H1 (cell line): ENCODE measurements around the gene RAD9A. TPM values are rescaled to one million over a fixed set of nuclear protein-coding genes. Genes with fewer than 3 reads are reported as not detected.

Source experiments
- ASH2L ChIP-seq: fragments of 200-600, 300-600 bp; sonication (generic); IDR thresholded peaks from one replicate; pipeline ENCODE4 v1.7.1; 2017; ENCODE audit warnings: low read length
- JUN ChIP-seq: IDR thresholded peaks from 2 replicates; pipeline ENCODE4 v1.6.1; 2011; ENCODE audit warnings: low read depth, mild to moderate bottlenecking, improper control_type of control experiment, low read length
- KDM1A ChIP-seq: fragments of 200-600, 300-600 bp; sonication (generic); IDR thresholded peaks from 2 replicates; pipeline ENCODE4 v1.7.1; 2016; ENCODE audit warnings: mild to moderate bottlenecking, low read length, borderline replicate concordance
- NRF1 ChIP-seq: IDR thresholded peaks from 2 replicates; pipeline ENCODE4 v1.6.1; 2011; ENCODE audit warnings: mild to moderate bottlenecking, low read depth, low read length, improper control_type of control experiment
- SRF ChIP-seq: IDR thresholded peaks from 2 replicates; pipeline ENCODE4 v1.6.1; 2011; ENCODE audit warnings: mild to moderate bottlenecking, low read depth, low read length, moderate library complexity
- SUZ12 ChIP-seq: fragments of 200-600 bp; sonication (generic); IDR thresholded peaks from 2 replicates; pipeline ENCODE4 v1.6.1; 2012; ENCODE audit warnings: mild to moderate bottlenecking, inconsistent platforms, low read length, moderate library complexity, mixed read lengths
- ZNF274 ChIP-seq: IDR thresholded peaks from 2 replicates; pipeline ENCODE4 v1.7.0; 2012; ENCODE audit warnings: low read length, borderline replicate concordance; ENCODE audit errors: extremely low read depth
- polyA plus RNA-seq, 7 experiments: library from polyadenylated mRNA; depleted of rRNA in 3 of 7; stranded (reverse) in 5 of 7; unstranded in 2 of 7; fragments of >200 nt in 5 of 7; fragments of 200-250 nt in 2 of 7; gene quantifications; 1 replicate in 5 of 7; 2 replicates in 1 of 7; 4 replicates in 1 of 7; pipeline versions ENCODE4 v1.2.1 to v1.2.3, GENCODE V29; 2011 to 2013; ENCODE audit warnings: missing spikeins in 2 of 7, mixed read lengths in 2 of 7
- total RNA-seq: library from RNA; stranded (reverse); fragmentation: NEBNext Ultra II Directional; extraction: Animal tissue kit (Norgen Biotek cat#: 25700); gene quantifications from 2 replicates; pipeline ENCODE4 v1.2.1, GENCODE V29; 2021
- TF ChIP-seq, protein P1 (sequence below): fragments of 300-600 bp; sonication (generic); IDR thresholded peaks from 2 replicates; pipeline ENCODE4 v1.7.1; 2012; ENCODE audit warnings: low read length, moderate library complexity, mild to moderate bottlenecking, inconsistent platforms; ENCODE audit not compliant: insufficient replicate concordance

The RAD9A gene
- total and polyA plus RNA-seq, 2 of the 8 experiments (the other 6 are each of a cell fraction or from before 2014, with no cell fraction given): 22.2 to 25.5 TPM

GRCh38 chr11:67418476-67419281, 26.9 kb downstream of the RAD9A start (continued):
- TF ChIP-seq, protein P1, sequence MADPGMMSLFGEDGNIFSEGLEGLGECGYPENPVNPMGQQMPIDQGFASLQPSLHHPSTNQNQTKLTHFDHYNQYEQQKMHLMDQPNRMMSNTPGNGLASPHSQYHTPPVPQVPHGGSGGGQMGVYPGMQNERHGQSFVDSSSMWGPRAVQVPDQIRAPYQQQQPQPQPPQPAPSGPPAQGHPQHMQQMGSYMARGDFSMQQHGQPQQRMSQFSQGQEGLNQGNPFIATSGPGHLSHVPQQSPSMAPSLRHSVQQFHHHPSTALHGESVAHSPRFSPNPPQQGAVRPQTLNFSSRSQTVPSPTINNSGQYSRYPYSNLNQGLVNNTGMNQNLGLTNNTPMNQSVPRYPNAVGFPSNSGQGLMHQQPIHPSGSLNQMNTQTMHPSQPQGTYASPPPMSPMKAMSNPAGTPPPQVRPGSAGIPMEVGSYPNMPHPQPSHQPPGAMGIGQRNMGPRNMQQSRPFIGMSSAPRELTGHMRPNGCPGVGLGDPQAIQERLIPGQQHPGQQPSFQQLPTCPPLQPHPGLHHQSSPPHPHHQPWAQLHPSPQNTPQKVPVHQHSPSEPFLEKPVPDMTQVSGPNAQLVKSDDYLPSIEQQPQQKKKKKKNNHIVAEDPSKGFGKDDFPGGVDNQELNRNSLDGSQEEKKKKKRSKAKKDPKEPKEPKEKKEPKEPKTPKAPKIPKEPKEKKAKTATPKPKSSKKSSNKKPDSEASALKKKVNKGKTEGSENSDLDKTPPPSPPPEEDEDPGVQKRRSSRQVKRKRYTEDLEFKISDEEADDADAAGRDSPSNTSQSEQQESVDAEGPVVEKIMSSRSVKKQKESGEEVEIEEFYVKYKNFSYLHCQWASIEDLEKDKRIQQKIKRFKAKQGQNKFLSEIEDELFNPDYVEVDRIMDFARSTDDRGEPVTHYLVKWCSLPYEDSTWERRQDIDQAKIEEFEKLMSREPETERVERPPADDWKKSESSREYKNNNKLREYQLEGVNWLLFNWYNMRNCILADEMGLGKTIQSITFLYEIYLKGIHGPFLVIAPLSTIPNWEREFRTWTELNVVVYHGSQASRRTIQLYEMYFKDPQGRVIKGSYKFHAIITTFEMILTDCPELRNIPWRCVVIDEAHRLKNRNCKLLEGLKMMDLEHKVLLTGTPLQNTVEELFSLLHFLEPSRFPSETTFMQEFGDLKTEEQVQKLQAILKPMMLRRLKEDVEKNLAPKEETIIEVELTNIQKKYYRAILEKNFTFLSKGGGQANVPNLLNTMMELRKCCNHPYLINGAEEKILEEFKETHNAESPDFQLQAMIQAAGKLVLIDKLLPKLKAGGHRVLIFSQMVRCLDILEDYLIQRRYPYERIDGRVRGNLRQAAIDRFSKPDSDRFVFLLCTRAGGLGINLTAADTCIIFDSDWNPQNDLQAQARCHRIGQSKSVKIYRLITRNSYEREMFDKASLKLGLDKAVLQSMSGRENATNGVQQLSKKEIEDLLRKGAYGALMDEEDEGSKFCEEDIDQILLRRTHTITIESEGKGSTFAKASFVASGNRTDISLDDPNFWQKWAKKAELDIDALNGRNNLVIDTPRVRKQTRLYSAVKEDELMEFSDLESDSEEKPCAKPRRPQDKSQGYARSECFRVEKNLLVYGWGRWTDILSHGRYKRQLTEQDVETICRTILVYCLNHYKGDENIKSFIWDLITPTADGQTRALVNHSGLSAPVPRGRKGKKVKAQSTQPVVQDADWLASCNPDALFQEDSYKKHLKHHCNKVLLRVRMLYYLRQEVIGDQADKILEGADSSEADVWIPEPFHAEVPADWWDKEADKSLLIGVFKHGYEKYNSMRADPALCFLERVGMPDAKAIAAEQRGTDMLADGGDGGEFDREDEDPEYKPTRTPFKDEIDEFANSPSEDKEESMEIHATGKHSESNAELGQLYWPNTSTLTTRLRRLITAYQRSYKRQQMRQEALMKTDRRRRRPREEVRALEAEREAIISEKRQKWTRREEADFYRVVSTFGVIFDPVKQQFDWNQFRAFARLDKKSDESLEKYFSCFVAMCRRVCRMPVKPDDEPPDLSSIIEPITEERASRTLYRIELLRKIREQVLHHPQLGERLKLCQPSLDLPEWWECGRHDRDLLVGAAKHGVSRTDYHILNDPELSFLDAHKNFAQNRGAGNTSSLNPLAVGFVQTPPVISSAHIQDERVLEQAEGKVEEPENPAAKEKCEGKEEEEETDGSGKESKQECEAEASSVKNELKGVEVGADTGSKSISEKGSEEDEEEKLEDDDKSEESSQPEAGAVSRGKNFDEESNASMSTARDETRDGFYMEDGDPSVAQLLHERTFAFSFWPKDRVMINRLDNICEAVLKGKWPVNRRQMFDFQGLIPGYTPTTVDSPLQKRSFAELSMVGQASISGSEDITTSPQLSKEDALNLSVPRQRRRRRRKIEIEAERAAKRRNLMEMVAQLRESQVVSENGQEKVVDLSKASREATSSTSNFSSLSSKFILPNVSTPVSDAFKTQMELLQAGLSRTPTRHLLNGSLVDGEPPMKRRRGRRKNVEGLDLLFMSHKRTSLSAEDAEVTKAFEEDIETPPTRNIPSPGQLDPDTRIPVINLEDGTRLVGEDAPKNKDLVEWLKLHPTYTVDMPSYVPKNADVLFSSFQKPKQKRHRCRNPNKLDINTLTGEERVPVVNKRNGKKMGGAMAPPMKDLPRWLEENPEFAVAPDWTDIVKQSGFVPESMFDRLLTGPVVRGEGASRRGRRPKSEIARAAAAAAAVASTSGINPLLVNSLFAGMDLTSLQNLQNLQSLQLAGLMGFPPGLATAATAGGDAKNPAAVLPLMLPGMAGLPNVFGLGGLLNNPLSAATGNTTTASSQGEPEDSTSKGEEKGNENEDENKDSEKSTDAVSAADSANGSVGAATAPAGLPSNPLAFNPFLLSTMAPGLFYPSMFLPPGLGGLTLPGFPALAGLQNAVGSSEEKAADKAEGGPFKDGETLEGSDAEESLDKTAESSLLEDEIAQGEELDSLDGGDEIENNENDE: no peak
- no peak for TF ChIP-seq ZNF274
- no peak for TF ChIP-seq SUZ12
- TF ChIP-seq NRF1: no peak
- TF ChIP-seq KDM1A: no peak
- TF ChIP-seq ASH2L: no peak
- TF ChIP-seq SRF: no peak
- no peak for TF ChIP-seq JUN
- TF ChIP-seq, all 59 proteins: peak for 0
